ENCODE measurements around the gene DDR2. TPM values are rescaled to one million over a fixed set of nuclear protein-coding genes. Genes with fewer than 3 reads are reported as not detected.
A peak's percentile ranks its signal among the peaks of the same experiment; 100 is the strongest.
"Not testable (repeated sequence)": the region's sequence is repeated elsewhere in the genome, so short reads cannot be mapped to it uniquely, and the experiment has no call there.

DDR2 gene
- 3.3 and 5.8 TPM in 2 replicates for total RNA-seq

DNA sequence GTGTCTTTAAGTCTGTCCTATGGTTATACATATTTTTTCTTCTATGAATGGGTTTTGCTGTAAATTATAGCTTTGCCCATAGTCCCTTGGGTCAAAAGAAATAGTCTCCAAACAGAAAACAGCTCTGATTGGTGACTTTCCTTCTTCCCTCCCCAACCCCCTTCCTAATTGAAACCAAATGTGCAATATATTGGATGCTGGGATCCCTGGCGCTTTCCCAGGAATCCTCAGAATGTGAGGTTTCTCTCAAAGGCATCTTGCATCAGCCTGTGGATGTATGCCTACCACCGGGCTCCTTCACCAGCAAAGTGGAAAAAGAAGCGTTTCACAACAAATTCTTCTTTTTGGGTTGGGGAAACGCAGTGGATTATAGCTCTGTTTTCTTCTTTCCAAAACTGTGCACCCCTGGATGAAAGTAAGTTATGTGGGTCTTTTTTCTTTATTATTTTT lies at the start of gene DDR2:
DDR2 (plus strand) TSS at position 248 of the 450 bp plus-strand sequence. CDS start 86,600 bp downstream, outside the sequence.
- no peak for DNase-seq (ENCODE audit: extremely low read depth, low read depth, low spot score)

DNA sequence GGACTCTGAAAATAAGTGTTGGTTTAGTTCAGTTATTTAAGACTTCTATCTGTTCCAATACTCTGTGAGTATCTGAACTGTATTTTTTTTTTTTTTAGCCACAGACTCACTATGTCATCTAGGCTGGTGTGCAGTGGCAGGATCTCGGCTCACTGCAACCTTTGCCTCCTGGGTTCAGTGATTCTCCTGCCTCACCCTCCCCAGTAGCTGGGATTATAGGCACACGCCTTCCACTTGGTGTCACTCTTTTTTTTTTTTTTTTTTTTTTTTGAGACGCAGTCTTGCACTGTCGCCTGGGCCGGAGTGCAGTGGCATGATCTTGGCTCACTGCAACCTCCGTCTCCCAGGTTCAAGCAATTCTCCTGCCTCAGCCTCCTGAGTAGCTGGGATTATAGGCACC lies 49.4 kb upstream of the DDR2 start:
- DNase-seq (ENCODE audit: extremely low read depth, low read depth, low spot score), result not testable (repeated sequence)

DNA sequence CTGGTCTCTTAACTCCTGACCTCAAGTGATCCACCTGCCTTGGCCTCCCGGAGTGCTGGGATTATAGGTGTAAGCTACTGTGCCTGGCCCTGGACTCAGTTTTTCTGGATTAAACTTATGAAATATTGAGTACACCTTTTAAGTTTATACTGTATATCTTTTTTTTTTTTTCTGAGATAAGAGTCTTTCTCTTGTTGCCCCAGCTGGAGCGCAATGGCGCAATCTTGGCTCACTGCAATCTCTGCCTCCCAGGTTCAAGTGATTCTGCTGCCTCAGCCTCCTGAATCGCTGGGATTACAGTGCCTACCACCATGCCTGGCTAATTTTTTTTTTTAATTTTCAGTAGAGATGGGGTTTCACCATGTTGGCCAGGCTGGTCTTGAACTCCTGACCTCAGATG lies 47.2 kb upstream of the DDR2 start:
- DNase-seq (ENCODE audit: extremely low read depth, low read depth, low spot score), result not testable (repeated sequence)

DNA sequence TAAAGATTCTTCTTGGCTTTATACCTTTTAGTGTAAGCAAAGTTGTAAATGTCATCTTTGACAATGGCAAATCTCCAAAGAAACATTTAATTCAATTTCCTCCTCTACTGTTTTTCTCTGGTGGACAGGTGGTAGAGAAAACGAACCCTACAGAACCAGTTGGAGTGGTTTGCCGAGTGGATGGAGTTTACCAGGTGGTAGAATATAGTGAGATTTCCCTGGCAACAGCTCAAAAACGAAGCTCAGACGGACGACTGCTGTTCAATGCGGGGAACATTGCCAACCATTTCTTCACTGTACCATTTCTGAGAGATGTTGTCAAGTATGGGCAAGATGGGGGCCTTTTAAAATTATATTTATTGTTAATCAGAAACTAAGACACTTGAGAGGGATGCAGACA lies 44.9 kb upstream of the DDR2 start:
- no peak for DNase-seq (ENCODE audit: extremely low read depth, low read depth, low spot score)

DNA sequence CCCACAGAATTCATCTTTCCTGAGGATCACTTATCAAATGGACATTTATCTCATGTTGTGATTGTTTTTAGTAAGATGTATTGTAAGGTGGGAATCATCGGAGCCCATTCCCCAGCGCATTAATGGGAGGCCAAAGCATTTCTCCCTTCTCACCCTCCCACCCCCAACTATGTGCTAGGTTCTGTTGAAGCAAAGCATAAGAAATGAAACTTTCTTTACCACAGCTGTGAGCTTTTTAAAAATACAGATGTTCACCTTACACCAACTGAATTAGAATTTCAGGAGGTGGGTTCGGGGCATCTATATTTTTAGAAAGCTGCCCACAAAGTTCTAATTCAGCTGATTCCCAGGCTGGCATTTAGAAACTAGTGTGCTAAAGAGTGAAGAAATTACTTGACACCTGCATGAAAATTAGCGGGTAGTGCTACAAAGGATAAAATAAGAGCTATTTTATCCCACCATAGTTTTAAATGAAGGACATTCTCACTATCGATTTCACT lies 44.5 kb upstream of the DDR2 start:
- no peak for DNase-seq (ENCODE audit: extremely low read depth, low read depth, low spot score)

DNA sequence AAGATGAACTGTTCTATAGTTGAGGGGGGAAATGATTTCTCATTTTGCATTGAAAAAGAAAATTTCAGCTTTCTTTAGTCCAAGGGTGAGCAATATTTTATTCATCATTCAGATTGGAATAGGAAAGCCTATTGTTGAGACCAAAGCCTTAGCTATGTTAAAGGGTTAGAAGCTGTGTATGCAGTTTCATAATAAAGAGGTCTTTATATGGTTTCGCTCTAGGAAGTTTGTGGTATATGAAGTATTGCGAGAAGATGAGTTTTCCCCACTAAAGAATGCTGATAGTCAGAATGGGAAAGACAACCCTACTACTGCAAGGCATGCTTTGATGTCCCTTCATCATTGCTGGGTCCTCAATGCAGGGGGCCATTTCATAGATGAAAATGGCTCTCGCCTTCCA lies 42.2 kb upstream of the DDR2 start:
- DNase-seq (ENCODE audit: extremely low read depth, low read depth, low spot score), result no peak

DNA sequence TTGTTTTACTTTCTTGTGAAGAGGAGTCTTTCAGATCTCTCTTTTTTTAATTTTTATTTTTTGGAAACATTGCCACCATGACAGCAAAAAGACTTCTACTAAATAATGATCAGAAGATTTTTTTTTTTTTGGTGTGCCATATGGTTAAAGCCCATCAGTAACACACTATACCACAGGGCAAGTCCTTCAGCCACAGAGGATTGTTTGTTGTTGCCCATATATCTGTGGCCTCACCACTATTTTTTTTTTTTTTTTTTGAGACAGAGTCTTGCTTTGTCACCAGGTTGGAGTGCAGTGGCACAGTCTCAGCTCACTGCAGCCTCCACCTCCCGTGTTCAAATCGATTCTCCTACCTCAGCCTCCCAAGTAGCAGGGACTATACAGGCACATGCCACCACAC lies 41.6 kb upstream of the DDR2 start:
- DNase-seq (ENCODE audit: extremely low read depth, low read depth, low spot score), result no peak

DNA sequence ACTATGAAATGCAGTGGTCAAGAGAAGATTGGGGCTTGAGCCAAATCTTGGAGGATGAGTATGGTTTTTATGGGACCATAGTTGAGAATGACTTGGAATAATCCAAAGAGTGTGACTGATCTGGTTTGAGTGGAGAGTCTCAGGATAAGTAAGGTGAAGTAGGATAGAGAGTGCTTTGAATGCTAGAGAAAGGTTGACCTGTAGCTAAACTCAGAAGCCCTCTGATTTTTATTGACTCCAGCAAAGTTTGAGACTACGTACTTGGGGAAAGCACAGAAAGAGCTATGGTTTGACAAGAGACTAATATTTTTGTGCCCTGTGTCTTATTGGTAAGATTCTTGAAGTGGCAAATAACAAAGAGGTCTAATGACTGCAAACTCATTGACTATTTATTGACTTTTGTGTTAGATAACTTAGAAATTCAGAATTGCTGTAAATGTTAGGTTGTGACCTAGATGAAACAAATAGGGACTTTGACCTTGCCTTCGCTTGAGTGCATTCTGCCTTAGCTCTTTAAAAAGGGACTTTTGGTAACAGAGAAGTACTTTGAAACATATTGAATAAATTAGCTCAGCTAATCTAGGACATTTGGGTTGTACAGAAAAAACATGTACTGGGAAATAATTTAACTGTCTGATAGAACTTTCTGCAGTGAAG lies 35.6 kb upstream of the DDR2 start:
- no peak for DNase-seq (ENCODE audit: extremely low read depth, low read depth, low spot score)

DNA sequence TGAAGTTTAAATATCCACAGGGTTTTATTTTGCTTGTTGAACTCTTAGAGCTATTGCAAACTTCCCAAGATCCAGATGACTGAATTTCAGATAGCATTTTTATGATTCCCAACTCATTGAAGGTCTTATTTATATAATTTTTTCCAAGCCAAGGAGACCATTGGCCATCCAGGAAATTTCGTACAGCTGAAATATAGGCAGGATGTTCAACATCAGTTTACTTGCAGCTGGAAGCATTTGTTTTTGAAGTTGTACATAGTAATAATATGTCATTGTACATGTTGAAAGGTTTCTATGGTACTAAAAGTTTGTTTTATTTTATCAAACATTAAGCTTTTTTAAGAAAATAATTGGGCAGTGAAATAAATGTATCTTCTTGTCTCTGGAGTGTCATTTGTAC lies 32.8 kb upstream of the DDR2 start:
- no peak for DNase-seq (ENCODE audit: extremely low read depth, low read depth, low spot score)

DNA sequence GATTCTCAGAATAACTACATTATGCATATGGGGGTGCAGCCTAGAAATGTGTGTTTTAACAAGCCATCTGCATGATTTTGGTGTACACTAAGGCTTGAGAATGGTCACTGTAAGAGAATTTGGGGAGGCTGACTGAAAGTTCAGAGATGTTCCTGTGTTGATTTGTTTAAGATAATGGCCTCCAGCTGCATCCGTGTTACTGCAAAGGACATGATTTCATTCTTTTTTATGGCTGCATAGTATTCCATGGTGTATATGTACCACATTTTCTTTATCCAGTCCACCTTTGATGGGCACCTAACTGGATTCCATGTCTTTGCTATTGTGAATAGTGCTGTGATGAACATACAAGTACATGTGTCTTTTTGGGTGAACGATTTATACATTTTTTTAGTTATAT lies 29.1 kb upstream of the DDR2 start:
- DNase-seq (ENCODE audit: extremely low read depth, low read depth, low spot score), result not testable (repeated sequence)

DNA sequence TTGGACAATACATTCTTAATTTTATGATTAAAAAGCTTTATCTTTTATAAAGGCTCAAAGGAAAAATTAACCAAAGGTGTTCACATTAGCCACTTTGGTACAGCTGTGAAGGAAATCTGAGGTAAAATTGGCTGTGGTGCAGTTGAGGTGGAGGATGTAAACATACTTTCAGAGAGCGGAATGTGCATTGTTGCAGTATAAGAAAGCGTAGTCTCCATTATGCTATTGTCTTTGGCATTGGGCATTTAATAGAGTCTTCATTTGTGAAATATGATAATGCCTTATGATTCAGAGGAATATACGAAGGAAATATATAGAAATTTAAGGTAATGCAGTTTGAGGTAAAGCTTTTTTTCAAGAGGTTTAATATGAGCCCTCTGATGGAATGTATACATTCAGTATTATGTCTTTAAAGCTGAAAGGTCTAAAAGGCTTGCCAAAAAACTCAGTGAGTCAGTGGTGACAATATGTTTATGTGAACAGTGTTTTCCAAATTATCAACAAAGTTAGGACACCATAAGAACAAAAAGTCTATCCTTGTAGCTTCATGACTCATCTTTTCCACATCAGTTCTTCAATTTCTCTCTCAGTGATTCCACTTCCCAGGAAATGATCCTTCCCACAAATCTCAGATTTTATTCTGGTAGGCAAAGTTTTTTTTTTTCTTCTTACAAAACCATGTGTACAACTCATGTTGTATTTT lies 26.9 kb upstream of the DDR2 start:
- DNase-seq (ENCODE audit: extremely low read depth, low read depth, low spot score), result peak; percentile 88

DNA sequence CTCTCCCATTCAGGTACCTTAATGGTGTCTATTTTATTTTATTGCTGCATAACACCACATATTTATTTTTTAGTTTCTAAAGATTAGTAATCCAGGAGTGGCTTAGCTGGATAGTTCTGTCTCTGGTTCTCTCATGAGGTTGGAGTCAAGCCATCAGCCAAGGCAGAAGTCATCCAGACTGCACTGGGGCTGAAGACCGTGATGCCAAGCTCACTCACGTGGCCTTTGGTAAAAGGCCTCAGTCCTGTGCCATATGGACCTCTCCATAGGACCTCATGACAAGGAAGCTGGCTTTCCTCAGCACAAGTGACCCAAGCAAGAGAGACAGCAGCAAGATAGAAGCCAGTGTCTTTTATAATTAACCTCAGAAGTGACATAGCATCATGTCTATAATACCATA lies 23.0 kb upstream of the DDR2 start:
- no peak for DNase-seq (ENCODE audit: extremely low read depth, low read depth, low spot score)

DNA sequence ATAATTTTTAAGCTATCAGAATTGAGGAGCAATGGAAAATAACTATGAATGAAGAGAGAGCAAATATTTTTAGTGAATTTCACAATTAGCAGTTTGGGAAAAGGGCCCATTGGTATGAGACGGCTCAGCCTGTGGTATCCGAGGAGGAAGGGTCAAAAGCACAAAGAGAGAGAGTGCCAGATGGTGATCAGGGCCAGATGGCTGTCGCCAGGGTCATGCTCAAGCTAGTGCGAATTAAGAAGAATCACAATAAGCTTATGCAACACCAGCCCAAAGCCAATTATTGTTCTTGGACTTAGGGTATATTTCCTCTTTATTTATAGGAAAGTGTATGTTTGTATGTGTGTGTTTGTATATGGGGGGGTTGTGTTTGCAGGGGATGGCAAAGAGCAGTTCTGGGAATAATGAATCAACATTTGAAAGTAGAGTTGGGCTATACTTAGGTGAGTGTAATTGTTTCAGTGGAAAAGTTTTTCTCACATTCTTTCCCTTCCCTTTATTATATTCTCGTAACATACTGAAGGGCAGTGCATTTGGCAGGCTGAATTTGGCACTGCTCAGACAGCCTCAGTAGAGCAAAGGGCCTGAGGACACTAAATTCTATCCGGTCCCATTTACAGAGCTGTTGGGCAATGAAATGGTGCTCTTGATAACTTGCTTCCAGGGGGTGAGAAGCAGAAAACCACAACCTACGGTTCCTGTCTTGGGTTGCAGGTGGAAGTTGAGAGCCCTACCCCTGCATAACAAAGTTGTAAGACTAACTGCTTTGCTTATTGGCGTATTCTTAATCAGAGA lies 19.5 kb upstream of the DDR2 start:
- no peak for DNase-seq (ENCODE audit: extremely low read depth, low read depth, low spot score)

DNA sequence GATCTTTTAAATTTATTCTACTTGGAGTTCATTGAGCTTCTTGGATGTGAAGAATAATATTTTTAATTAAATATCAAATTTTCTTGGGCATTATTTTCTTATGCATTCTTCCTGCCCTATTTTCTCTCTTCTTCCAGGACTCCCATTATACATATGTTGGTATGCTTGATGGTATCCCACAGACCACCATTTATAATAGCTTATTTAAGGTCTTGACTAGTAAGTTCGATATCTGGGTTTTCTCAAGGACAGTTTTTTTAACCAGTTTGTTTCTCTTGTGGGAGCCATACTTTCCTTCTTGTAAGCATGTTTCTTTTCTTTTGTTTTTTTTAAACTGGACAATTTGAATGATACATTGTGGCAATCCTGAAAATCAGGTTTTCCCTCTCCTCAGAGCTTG lies 15.4 kb upstream of the DDR2 start:
- no peak for DNase-seq (ENCODE audit: extremely low read depth, low read depth, low spot score)

DNA sequence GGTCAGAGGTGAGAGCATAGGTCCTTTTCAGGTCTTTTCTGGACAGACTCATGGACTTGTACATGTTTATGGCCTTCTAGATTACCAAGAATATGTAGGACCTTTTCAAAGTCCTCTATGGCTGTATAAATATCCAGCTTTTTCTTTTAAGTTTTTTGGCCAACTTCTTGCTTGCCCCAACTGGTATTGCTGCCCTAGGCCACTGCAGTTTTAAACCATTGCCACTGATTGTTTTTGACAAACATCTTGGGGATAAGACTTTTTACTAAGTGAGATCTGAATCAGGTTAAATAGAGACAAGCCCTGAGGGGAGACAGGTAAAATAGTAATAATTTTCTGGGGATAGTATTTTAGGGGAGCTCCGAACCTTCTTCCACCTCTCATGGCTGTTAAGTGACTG lies 14.8 kb upstream of the DDR2 start:
- no peak for DNase-seq (ENCODE audit: extremely low read depth, low read depth, low spot score)

DNA sequence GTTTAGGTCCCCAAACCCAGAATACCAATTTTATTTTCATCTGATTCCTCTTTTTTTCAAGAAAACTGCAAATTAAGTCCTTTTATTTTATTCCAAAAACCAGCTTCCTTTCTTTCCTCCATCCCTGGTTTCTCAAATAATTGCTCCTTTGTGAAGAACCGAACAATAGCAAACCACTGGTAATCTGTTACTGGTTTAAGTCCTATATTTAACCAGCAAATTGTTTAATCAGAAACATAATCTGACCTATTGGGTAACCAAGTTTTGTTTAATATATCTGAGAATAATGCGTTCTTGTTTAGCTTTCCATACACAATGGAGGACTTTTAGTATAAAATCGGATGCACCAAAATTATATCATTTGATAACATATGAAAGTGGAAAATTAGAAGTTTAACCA lies 13.2 kb upstream of the DDR2 start:
- DNase-seq (ENCODE audit: extremely low read depth, low read depth, low spot score), result no peak

DNA sequence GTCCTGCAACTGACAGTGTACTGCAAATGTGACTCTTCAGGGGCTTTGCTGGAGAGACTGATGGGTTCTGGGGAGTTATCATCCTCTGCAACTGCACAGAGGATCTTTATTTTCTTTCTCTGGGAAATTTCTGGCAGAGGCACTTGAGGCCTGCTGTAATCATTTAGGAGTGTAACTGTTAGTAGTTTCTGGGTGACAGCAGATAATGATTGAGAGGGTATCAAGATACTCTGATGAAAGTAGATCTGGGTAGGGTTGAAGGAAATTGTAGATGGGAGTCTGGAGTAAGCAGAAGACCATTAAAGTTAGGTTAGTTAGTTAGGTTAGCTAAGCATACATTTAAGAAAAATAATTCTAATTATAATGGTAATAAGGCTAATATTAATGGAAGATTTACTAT lies 11.0 kb upstream of the DDR2 start:
- no peak for DNase-seq (ENCODE audit: extremely low read depth, low read depth, low spot score)

DNA sequence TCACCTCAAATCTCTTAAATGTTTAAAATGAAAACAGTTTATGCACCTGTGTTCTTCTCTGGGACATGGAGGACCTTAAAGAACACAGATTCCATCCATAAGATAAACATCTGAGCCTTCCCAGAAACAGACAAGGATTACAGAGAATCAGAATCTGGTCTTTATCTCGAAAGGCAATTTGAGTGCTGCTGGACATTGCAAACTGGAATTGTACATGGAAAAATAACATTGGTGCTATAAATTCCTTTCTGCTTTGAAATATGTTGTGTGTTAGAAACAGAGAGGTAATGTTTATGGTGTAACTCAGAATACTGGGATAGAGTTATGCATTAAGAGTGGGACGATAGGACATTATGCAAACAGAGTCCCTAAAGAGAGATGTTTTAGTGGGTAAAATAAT lies 6.6 kb upstream of the DDR2 start:
- no peak for DNase-seq (ENCODE audit: extremely low read depth, low read depth, low spot score)

DNA sequence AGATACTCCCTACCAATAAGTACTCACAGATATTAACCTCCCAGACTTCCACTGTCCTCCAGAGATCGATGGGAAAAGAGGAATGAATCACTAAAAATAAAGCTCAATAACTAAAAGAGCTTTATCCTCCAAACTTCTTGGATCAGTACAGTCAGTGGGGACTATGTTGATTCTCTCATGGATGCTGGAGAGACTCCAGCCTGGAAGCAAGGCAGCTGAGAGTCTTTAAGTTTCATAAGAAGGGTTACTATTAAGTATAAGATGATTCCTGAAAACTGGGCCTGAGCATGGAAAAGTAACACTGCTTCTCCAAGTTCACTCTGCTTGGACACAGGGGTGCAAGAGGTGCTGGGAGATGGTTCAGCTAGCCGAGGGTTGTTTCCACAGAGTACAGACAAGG lies 6.2 kb upstream of the DDR2 start:
- no peak for DNase-seq (ENCODE audit: extremely low read depth, low read depth, low spot score)

DNA sequence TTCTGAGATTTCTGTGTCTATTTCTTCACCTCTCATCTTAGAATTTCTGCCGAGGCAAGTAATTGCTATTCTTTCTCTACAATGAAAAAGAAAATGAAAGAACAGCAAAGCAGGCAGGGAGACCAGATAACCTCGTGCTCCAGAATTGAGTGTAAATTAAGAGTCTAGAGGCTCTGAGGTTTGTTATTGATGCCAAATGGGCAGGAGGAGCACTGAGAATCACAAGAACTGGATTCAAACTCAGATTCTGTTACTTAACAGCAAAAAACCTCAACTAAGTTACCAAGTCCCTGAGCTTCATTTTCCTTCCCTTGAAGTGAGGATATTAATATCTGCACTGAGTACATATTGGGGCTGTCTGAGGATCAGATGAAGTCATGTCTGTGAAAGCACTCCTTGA lies 5.5 kb upstream of the DDR2 start:
- DNase-seq (ENCODE audit: extremely low read depth, low read depth, low spot score), result no peak

DNA sequence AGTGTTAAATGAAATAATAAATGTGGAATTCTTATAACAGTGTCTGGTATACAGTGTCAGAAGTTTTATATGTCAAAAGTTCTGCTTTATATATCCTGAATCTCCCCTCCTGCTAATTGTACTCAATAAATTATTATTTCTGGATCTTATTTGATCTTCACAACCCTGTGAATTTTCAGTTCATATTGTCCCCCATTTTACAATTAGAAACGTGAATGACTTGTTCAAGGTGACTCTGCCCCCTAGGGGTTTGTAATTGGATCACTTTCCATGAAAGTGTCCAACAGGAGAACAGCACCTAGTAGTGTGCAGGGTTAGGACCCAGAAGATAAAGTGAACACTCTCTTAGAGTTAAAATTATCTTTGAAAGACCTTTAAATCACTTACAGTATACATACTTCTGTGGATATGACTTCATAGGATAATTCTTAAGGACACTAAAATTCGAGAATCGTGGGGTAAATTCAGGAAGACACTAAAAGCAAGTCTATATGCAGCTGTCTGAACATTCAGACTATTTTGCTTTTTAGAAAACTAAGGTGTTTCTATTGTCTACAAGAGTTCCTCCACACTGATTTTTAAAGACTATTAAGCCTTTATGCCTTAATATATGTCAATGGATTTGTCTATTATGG lies 4.5 kb upstream of the DDR2 start:
- no peak for DNase-seq (ENCODE audit: extremely low read depth, low read depth, low spot score)

Data from glomerular endothelial cell (primary cell).